K562 (cell line): ENCODE results near the gene SLC28A1. TPM values are rescaled to one million over a fixed set of nuclear protein-coding genes. Genes with fewer than 3 reads are reported as not detected.

Experiments
- ARID3A ChIP-seq: IDR thresholded peaks from 2 replicates; pipeline ENCODE4 v1.6.1; 2012; ENCODE audit warnings: low read depth, low read length, improper control_type of control experiment, borderline replicate concordance
- DDX20 ChIP-seq: fragments of 450-650 bp; IDR thresholded peaks from 2 replicates; pipeline ENCODE4 v1.6.1; 2016; ENCODE audit warnings: missing genetic modification characterization, low read depth, mild to moderate bottlenecking, missing compliant biosample characterization, moderate library complexity
- EGR1 ChIP-seq: fragments of 450-650 bp; conservative IDR thresholded peaks from 2 replicates; pipeline ENCODE4 v1.6.1; 2017; ENCODE audit warnings: mild to moderate bottlenecking
- ELF4 ChIP-seq: fragments of 450-650 bp; formaldehyde crosslinking; IDR thresholded peaks from 2 replicates; pipeline ENCODE4 v1.4.0; 2022; ENCODE audit warnings: missing genetic modification characterization
- GATAD2B ChIP-seq: fragments of 450-650 bp; IDR thresholded peaks from 2 replicates; pipeline ENCODE4 v1.6.1; 2017; ENCODE audit warnings: mild to moderate bottlenecking, borderline replicate concordance
- HNRNPK ChIP-seq: fragments of 200-400 bp; formaldehyde crosslinking; IDR thresholded peaks from one replicate; pipeline ENCODE4 v1.6.1; 2018; ENCODE audit warnings: mild to moderate bottlenecking, low read depth, low read length; ENCODE audit not compliant: poor library complexity, severe bottlenecking
- NR4A1 ChIP-seq, 2 experiments: fragments of 250-450 bp in 1 of 2; fragments of 450-650 bp in 1 of 2; sonication (Bioruptor Pico) in 1 of 2; IDR thresholded peaks; 2 replicates each; pipeline versions ENCODE4 v1.4.0 to v1.6.1; 2016 to 2020; ENCODE audit warnings: mild to moderate bottlenecking in 2 of 2, missing compliant biosample characterization in 1 of 2, missing genetic modification characterization in 1 of 2, moderate library complexity in 1 of 2
- OTX1 ChIP-seq: fragments of 450-650 bp; formaldehyde crosslinking; IDR thresholded peaks from 2 replicates; pipeline ENCODE4 v1.4.0; 2022; ENCODE audit warnings: mild to moderate bottlenecking
- PHF8 ChIP-seq: fragments of 200-600 bp; sonication (generic); IDR thresholded peaks from 2 replicates; pipeline ENCODE4 v1.6.1; 2012; ENCODE audit warnings: mixed run types, mild to moderate bottlenecking, inconsistent platforms, low read length, moderate library complexity, borderline replicate concordance
- RBM25 ChIP-seq: fragments of 200-400 bp; formaldehyde crosslinking; IDR thresholded peaks from 2 replicates; pipeline ENCODE4 v1.6.1; 2018; ENCODE audit warnings: low read length, low read depth, moderate library complexity; ENCODE audit not compliant: severe bottlenecking
- SIN3A ChIP-seq, 2 experiments: fragments of 150-350 bp in 1 of 2; IDR thresholded peaks; 2 replicates each; pipeline ENCODE4 v1.6.1; 2011 to 2016; ENCODE audit warnings: borderline replicate concordance in 2 of 2, low read depth in 2 of 2, low read length in 2 of 2, mild to moderate bottlenecking in 2 of 2, moderate library complexity in 2 of 2; ENCODE audit not compliant: control insufficient read depth in 1 of 2
- STAT5A ChIP-seq: IDR thresholded peaks from 2 replicates; pipeline ENCODE4 v1.6.1; 2012; ENCODE audit warnings: low read length, inconsistent platforms, borderline replicate concordance
- ZFX ChIP-seq: sonication (generic); formaldehyde crosslinking; IDR thresholded peaks from 2 replicates; pipeline ENCODE4 v1.8.0; 2022; ENCODE audit warnings: mild to moderate bottlenecking, missing genetic modification reagents, moderate library complexity
- ZNF197 ChIP-seq: fragments of 200-800 bp; sonication (Bioruptor generic); IDR thresholded peaks from 2 replicates; pipeline ENCODE4 v1.6.1; 2016; ENCODE audit warnings: low read depth, missing genetic modification characterization, missing compliant biosample characterization
- ZNF778 ChIP-seq: fragments of 450-650 bp; formaldehyde crosslinking; IDR thresholded peaks from 2 replicates; pipeline ENCODE4 v1.4.0; 2020; ENCODE audit warnings: mild to moderate bottlenecking, moderate library complexity
- polyA plus RNA-seq, 8 experiments: library from polyadenylated mRNA; depleted of rRNA in 4 of 8; stranded (reverse) in 5 of 8; unstranded in 3 of 8; fragments of >200 nt; fragmentation: Nextera tagmentation in 2 of 8; fragmentation: Illumina TruSeq in 1 of 8; extraction: Ambion mirVana in 2 of 8; extraction: Trizol in 1 of 8; gene quantifications; 2 replicates each; pipeline versions ENCODE4 v1.2.1 to v1.2.3, GENCODE V29; 2011 to 2014; ENCODE audit warnings: inconsistent platforms in 1 of 8, missing spikeins in 1 of 8
- total RNA-seq, 7 experiments: library from RNA; depleted of rRNA in 6 of 7; stranded (reverse); fragments of >200 nt in 6 of 7; fragmentation: Illumina TruSeq in 2 of 7; extraction: Trizol in 2 of 7; gene quantifications; 2 replicates each; pipeline versions ENCODE4 v1.2.1 to v1.2.3, GENCODE V29; 2011 to 2021; ENCODE audit warnings: low replicate concordance in 1 of 7
- TF ChIP-seq, protein P1 (sequence below): fragments of 450-650 bp; formaldehyde crosslinking; IDR thresholded peaks from 2 replicates; pipeline ENCODE4 v1.4.0; 2020; ENCODE audit warnings: mild to moderate bottlenecking, mixed read lengths
- TF ChIP-seq, protein P2 (sequence below): IDR thresholded peaks from 3 replicates; pipeline ENCODE4 v1.6.1; 2011; ENCODE audit warnings: borderline replicate concordance, mild to moderate bottlenecking, moderate library complexity; ENCODE audit not compliant: insufficient read length; ENCODE audit errors: extremely low read depth

Gene SLC28A1
- total and polyA plus RNA-seq, 9 of the 15 experiments (the other 6 are each of a cell fraction or from before 2014, with no cell fraction given), result 0.04 TPM; not detected in 8

DNA sequence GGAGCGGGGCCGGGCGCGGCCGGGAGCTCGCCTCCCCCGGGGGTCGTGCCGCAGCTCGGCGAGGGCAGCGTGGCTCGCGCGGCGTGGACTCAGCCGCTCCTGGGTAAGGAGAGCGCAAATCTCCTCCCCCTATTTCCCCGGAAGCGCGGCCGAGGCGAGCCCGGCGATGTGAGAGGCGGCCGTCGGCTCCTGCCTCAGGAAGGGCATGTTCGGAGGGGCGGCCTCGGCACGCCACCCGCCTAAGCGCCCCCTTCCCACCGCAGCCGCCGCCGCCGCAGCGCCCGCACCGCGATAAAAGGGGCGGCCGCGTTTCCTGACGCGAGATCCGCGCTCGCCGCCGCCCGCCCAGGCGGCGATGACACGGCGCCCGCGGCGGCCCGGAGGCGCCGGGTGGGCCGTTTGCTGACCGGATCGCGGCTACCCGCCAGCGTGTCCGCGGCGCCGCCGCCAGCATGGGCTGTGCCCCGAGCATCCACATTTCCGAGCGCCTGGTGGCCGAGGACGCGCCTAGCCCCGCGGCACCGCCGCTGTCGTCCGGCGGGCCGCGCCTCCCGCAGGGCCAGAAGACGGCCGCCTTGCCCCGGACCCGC, 97.3 kb downstream of the SLC28A1 start, which contains the start of gene PDE8A (continued):
- TF ChIP-seq ZNF778 (CRISPR knock-in tag) (no peak), RBM25 (peak; percentile 39), ARID3A (no peak), DDX20 (no peak), OTX1 (CRISPR knock-in tag) (no peak), STAT5A (no peak), EGR1 (no peak), ZNF197 (CRISPR knock-in tag) (no peak), ZFX (peak; percentile 4; the same call in 1 of the 2 replicates), GATAD2B (no peak), HNRNPK (no peak), SIN3A (IDR thresholded peaks at IDR 0.05; ENCODE audit: borderline replicate concordance in 2 of 2, control insufficient read depth in 1 of 2, low read depth in 2 of 2, low read length in 2 of 2) (peak in 1 of 2 experiments; percentile 60; a peak in 1 of 4 replicates), PHF8 (peak; percentile 61; the same call in 1 of the 2 replicates), ELF4 (CRISPR knock-in tag) (no peak), NR4A1 (CRISPR knock-in tag; IDR thresholded peaks at IDR 0.05) (0 out of 2 replicates have a peak, but pooled peaks have one; percentile 27), NR4A1 (tag; IDR thresholded peaks at IDR 0.05) (no peak)
- TF ChIP-seq, protein P1, sequence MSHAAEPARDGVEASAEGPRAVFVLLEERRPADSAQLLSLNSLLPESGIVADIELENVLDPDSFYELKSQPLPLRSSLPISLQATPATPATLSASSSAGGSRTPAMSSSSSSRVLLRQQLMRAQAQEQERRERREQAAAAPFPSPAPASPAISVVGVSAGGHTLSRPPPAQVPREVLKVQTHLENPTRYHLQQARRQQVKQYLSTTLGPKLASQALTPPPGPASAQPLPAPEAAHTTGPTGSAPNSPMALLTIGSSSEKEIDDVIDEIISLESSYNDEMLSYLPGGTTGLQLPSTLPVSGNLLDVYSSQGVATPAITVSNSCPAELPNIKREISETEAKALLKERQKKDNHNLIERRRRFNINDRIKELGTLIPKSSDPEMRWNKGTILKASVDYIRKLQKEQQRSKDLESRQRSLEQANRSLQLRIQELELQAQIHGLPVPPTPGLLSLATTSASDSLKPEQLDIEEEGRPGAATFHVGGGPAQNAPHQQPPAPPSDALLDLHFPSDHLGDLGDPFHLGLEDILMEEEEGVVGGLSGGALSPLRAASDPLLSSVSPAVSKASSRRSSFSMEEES (CRISPR knock-in tag), result no peak
- TF ChIP-seq, protein P2, sequence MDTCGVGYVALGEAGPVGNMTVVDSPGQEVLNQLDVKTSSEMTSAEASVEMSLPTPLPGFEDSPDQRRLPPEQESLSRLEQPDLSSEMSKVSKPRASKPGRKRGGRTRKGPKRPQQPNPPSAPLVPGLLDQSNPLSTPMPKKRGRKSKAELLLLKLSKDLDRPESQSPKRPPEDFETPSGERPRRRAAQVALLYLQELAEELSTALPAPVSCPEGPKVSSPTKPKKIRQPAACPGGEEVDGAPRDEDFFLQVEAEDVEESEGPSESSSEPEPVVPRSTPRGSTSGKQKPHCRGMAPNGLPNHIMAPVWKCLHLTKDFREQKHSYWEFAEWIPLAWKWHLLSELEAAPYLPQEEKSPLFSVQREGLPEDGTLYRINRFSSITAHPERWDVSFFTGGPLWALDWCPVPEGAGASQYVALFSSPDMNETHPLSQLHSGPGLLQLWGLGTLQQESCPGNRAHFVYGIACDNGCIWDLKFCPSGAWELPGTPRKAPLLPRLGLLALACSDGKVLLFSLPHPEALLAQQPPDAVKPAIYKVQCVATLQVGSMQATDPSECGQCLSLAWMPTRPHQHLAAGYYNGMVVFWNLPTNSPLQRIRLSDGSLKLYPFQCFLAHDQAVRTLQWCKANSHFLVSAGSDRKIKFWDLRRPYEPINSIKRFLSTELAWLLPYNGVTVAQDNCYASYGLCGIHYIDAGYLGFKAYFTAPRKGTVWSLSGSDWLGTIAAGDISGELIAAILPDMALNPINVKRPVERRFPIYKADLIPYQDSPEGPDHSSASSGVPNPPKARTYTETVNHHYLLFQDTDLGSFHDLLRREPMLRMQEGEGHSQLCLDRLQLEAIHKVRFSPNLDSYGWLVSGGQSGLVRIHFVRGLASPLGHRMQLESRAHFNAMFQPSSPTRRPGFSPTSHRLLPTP, result no peak
